Liver (tissue), 9 donors: ENCODE measurements around the gene FOXM1. TPM values are rescaled to one million over a fixed set of nuclear protein-coding genes. Genes with fewer than 3 reads are reported as not detected.

Source experiments
- DNase-seq: peaks from one replicate; pipeline ENCODE4 v3.0.0-alpha.2; 2017; ENCODE audit warnings: low spot score
- H3K27ac ChIP-seq, 2 donors: one replicate each; pipeline ENCODE4 v1.7.0; 2013; ENCODE audit warnings: inconsistent platforms in 2 of 2, low read length in 2 of 2, control low read depth in 1 of 2, low read depth in 1 of 2, mild to moderate bottlenecking in 1 of 2
- H3K27me3 ChIP-seq, 4 donors: one replicate each; pipeline versions ENCODE4 v1.6.1 to v1.7.0; 2013; ENCODE audit warnings: low read length in 3 of 4, inconsistent platforms in 1 of 4, mild to moderate bottlenecking in 1 of 4, moderate library complexity in 1 of 4; ENCODE audit not compliant: control insufficient read depth in 4 of 4, insufficient read depth in 4 of 4
- H3K36me3 ChIP-seq, 4 donors: one replicate each; pipeline versions ENCODE4 v1.6.1 to v1.7.0; 2013; ENCODE audit warnings: low read length in 3 of 4, mild to moderate bottlenecking in 3 of 4, low read depth in 1 of 4, moderate library complexity in 1 of 4; ENCODE audit not compliant: control insufficient read depth in 4 of 4, insufficient read depth in 3 of 4
- H3K4me1 ChIP-seq, 4 donors: one replicate each; pipeline versions ENCODE4 v1.6.1 to v1.7.0; 2013; ENCODE audit warnings: low read length in 3 of 4, mild to moderate bottlenecking in 3 of 4, moderate library complexity in 1 of 4; ENCODE audit not compliant: control insufficient read depth in 4 of 4, insufficient read depth in 4 of 4
- H3K4me3 ChIP-seq, 3 donors: one replicate each; pipeline versions ENCODE4 v1.6.1 to v1.7.0; 2013; ENCODE audit warnings: low read length in 3 of 3, control low read depth in 1 of 3, low read depth in 1 of 3, mild to moderate bottlenecking in 1 of 3
- H3K9ac ChIP-seq, 2 donors: one replicate each; pipeline ENCODE4 v1.7.0; 2013; ENCODE audit warnings: low read length in 2 of 2, mild to moderate bottlenecking in 2 of 2, moderate library complexity in 2 of 2, control low read depth in 1 of 2, low read depth in 1 of 2
- H3K9me3 ChIP-seq, 4 donors: one replicate each; pipeline versions ENCODE4 v1.6.1 to v1.7.0; 2013; ENCODE audit warnings: low read length in 3 of 4; ENCODE audit not compliant: control insufficient read depth in 4 of 4
- ATF3 ChIP-seq: IDR thresholded peaks from 2 replicates; pipeline ENCODE4 v1.6.1; 2016; ENCODE audit warnings: antibody characterized with exemption
- FOXA2 ChIP-seq: IDR thresholded peaks from 2 replicates; pipeline ENCODE4 v1.6.1; 2016; ENCODE audit warnings: antibody characterized with exemption
- GABPA ChIP-seq, 2 donors: IDR thresholded peaks in 1 of 2; conservative IDR thresholded peaks in 1 of 2; 2 replicates each; pipeline ENCODE4 v1.6.1; 2016; ENCODE audit warnings: antibody characterized with exemption in 2 of 2, mild to moderate bottlenecking in 1 of 2, moderate library complexity in 1 of 2
- HNF4A ChIP-seq, 2 donors: conservative IDR thresholded peaks; 2 replicates each; pipeline ENCODE4 v1.6.1; 2016; ENCODE audit warnings: antibody characterized with exemption in 2 of 2, mild to moderate bottlenecking in 2 of 2
- HNF4G ChIP-seq: IDR thresholded peaks from 2 replicates; pipeline ENCODE4 v1.6.1; 2016; ENCODE audit warnings: antibody characterized with exemption
- JUND ChIP-seq, 2 donors: IDR thresholded peaks; 2 replicates each; pipeline ENCODE4 v1.6.1; 2016; ENCODE audit warnings: antibody characterized with exemption in 2 of 2
- MAX ChIP-seq: IDR thresholded peaks from 2 replicates; pipeline ENCODE4 v1.6.1; 2016; ENCODE audit warnings: antibody characterized with exemption
- NR2F2 ChIP-seq: IDR thresholded peaks from 2 replicates; pipeline ENCODE4 v1.6.1; 2016; ENCODE audit warnings: antibody characterized with exemption
- RAD21 ChIP-seq, 2 donors: IDR thresholded peaks; 2 replicates each; pipeline ENCODE4 v1.6.1; 2016; ENCODE audit warnings: antibody characterized with exemption in 2 of 2, mild to moderate bottlenecking in 2 of 2
- REST ChIP-seq: IDR thresholded peaks from 2 replicates; pipeline ENCODE4 v1.6.1; 2016; ENCODE audit warnings: antibody characterized with exemption, mild to moderate bottlenecking
- SP1 ChIP-seq: IDR thresholded peaks from 2 replicates; pipeline ENCODE4 v1.6.1; 2018; ENCODE audit warnings: antibody characterized with exemption, mild to moderate bottlenecking
- TAF1 ChIP-seq: conservative IDR thresholded peaks from 2 replicates; pipeline ENCODE4 v1.6.1; 2016; ENCODE audit warnings: antibody characterized with exemption, mild to moderate bottlenecking
- YY1 ChIP-seq: IDR thresholded peaks from 2 replicates; pipeline ENCODE4 v1.6.1; 2016; ENCODE audit warnings: antibody characterized with exemption, mild to moderate bottlenecking
- WGBS: extraction: QIAGEN DNeasy Blood & Tissue Kit; methylation state at CpG from one replicate; pipeline ENCODE4 v1.1.7; 2013; 5-methylcytosine and 5-hydroxymethylcytosine counted together
- polyA plus RNA-seq, 2 donors: library from polyadenylated mRNA; stranded (reverse) in 1 of 2; unstranded in 1 of 2; fragments of 200-250 nt in 1 of 2; fragments of >200 nt in 1 of 2; fragmentation: Nextera tagmentation in 1 of 2; extraction: Ambion mirVana in 1 of 2; gene quantifications; one replicate each; pipeline versions ENCODE4 v1.2.1 to v1.2.3, GENCODE V29; 2013 to 2015
- total RNA-seq, 2 donors: library from RNA; depleted of rRNA; stranded (reverse); fragments of >200 nt; gene quantifications; one replicate each; pipeline ENCODE4 v1.2.3, GENCODE V29; 2014
- TF ChIP-seq, protein P1 (sequence below): IDR thresholded peaks from 2 replicates; pipeline ENCODE4 v1.6.1; 2016; ENCODE audit warnings: antibody characterized with exemption
- TF ChIP-seq, protein P2 (sequence below): fragments of 150-350 bp; IDR thresholded peaks from 2 replicates; pipeline ENCODE4 v1.5.1; 2017; ENCODE audit warnings: improper control_type of control experiment, low read depth, low read length; ENCODE audit not compliant: missing input control
- donor health status: healthy.
- donor health status: healthy.
- donor health status: healthy.
- donor health status: healthy.
- donor health status: healthy.

FOXM1 gene
- total and polyA plus RNA-seq, 4 donors, result 0.81 to 10.3 (median 4.6) TPM; not detected in 1

DNA sequence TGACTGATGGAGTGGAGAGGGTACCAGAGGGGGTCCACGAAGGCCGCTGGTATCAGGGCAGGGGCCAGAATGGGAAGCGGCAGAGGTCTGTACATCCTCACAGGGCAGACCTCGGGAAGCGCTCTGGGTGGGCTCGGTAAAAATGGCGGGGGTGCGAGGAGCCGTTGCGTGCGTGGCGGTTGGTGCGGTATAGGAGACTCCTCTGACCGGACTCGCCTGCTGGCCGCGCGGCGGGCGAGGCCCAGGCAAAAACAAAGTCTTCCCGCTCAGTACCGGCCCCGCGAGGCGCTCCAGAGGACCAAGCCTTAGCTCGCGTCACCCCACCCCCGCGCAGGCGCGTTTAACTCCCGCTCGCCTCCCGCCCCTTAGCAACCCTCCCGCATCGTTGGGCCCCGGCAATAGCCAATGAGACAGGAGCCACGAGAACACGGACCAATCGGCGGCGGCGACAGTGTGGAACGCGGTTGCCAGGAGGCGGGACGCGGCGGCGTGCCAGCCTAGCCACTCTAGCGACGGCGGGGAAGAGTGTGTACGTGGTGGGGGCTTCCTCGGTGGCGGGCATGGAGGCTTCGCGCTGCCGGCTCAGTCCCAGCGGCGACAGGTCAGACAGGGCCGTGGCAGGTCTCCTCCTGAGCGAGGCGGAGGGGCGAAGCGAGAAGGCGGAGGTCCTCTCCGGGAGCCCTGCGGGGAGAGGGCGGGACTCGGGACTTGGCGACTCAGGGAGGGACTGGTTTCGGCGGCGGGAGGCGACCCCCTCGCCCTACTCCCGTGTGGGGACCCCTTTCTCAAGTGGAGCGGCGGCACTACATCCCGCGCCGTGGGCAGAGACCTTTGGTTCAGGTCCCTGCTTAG lies 13.6 kb upstream of the FOXM1 start, which contains the start of gene TULP3:
TSS of gene TULP3 (plus strand) at position 504 of the 852 bp plus-strand sequence. CDS start at position 561, 57 bp downstream.
- peak within 1 kb of the TSS; percentile 82 to 87 for H3K27ac ChIP-seq
- H3K27me3 ChIP-seq, result no peaks in the 10 kb centered on the region
- DNase-seq, result peak; percentile 98
- peak within 1 kb of the TSS; percentile 81 to 96 (median 88) for H3K4me3 ChIP-seq
- H3K9ac ChIP-seq, result peak within 1 kb of the TSS; percentile 76 to 80
- H3K9me3 ChIP-seq, result no peaks in the 10 kb centered on the region
- under 1% methylated on average over 83 of the region's 83 CpGs for WGBS
- H3K4me1 ChIP-seq, result peaks cover 0 to 9% (median 6%) of the 10 kb centered on the region in 4 donors
- TF ChIP-seq TAF1 (no peak), NR2F2 (no peak), SP1 (peak; percentile 97), REST (peak; percentile 46)
- no peaks in the 10 kb centered on the region for H3K36me3 ChIP-seq

- no peak for DNase-seq
- H3K9ac ChIP-seq, result peak overlapping the region; percentile 17 to 45
- H3K27me3 ChIP-seq, result no peaks in the 10 kb centered on the region
- H3K9me3 ChIP-seq, result no peaks in the 10 kb centered on the region
- H3K36me3 ChIP-seq, result no peaks in the 10 kb centered on the region
- 76% methylated on average over 10 of the region's 10 CpGs for WGBS
- peak overlapping the region; percentile 60 to 88 (median 74) for H3K4me3 ChIP-seq
- TF ChIP-seq RAD21 (IDR thresholded peaks at IDR 0.05) (no peak), REST (no peak), NR2F2 (no peak), GABPA (IDR thresholded peaks at IDR 0.05 in 1 of 2, conservative IDR thresholded peaks at IDR 0.05 in 1 of 2) (no peak), ATF3 (no peak), FOXA2 (no peak), MAX (no peak), JUND (IDR thresholded peaks at IDR 0.05) (no peak), YY1 (no peak), SP1 (no peak), HNF4G (no peak), HNF4A (conservative IDR thresholded peaks at IDR 0.05) (no peak)
- TF ChIP-seq, protein P1, sequence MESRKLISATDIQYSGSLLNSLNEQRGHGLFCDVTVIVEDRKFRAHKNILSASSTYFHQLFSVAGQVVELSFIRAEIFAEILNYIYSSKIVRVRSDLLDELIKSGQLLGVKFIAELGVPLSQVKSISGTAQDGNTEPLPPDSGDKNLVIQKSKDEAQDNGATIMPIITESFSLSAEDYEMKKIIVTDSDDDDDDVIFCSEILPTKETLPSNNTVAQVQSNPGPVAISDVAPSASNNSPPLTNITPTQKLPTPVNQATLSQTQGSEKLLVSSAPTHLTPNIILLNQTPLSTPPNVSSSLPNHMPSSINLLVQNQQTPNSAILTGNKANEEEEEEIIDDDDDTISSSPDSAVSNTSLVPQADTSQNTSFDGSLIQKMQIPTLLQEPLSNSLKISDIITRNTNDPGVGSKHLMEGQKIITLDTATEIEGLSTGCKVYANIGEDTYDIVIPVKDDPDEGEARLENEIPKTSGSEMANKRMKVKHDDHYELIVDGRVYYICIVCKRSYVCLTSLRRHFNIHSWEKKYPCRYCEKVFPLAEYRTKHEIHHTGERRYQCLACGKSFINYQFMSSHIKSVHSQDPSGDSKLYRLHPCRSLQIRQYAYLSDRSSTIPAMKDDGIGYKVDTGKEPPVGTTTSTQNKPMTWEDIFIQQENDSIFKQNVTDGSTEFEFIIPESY, result no peak
- TF ChIP-seq, protein P2, sequence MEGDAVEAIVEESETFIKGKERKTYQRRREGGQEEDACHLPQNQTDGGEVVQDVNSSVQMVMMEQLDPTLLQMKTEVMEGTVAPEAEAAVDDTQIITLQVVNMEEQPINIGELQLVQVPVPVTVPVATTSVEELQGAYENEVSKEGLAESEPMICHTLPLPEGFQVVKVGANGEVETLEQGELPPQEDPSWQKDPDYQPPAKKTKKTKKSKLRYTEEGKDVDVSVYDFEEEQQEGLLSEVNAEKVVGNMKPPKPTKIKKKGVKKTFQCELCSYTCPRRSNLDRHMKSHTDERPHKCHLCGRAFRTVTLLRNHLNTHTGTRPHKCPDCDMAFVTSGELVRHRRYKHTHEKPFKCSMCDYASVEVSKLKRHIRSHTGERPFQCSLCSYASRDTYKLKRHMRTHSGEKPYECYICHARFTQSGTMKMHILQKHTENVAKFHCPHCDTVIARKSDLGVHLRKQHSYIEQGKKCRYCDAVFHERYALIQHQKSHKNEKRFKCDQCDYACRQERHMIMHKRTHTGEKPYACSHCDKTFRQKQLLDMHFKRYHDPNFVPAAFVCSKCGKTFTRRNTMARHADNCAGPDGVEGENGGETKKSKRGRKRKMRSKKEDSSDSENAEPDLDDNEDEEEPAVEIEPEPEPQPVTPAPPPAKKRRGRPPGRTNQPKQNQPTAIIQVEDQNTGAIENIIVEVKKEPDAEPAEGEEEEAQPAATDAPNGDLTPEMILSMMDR, result no peak
- H3K4me1 ChIP-seq, result peaks cover 0 to 9% (median 6%) of the 10 kb centered on the region in 4 donors
- H3K27ac ChIP-seq, result peak overlapping the region; percentile 57 to 63
These were observed 13.0 kb upstream of the FOXM1 start for GRCh38 chr12:2890001-2890387.
